GM19468 (cell line): ENCODE results near the gene C2CD2L.
"Not testable (repeated sequence)": the region's sequence is repeated elsewhere in the genome, so short reads cannot be mapped to it uniquely, and the experiment has no call there.

ENCODE experiments used
- ATAC-seq: cut with Tn5 transposase; IDR thresholded peaks from one replicate; pipeline ENCODE4 v1.9.1; 2021; ENCODE audit warnings: mild to moderate bottlenecking, moderate library complexity, moderate number of reproducible peaks; ENCODE audit not compliant: unreplicated experiment; ENCODE audit errors: extremely low read depth

The C2CD2L gene

DNA sequence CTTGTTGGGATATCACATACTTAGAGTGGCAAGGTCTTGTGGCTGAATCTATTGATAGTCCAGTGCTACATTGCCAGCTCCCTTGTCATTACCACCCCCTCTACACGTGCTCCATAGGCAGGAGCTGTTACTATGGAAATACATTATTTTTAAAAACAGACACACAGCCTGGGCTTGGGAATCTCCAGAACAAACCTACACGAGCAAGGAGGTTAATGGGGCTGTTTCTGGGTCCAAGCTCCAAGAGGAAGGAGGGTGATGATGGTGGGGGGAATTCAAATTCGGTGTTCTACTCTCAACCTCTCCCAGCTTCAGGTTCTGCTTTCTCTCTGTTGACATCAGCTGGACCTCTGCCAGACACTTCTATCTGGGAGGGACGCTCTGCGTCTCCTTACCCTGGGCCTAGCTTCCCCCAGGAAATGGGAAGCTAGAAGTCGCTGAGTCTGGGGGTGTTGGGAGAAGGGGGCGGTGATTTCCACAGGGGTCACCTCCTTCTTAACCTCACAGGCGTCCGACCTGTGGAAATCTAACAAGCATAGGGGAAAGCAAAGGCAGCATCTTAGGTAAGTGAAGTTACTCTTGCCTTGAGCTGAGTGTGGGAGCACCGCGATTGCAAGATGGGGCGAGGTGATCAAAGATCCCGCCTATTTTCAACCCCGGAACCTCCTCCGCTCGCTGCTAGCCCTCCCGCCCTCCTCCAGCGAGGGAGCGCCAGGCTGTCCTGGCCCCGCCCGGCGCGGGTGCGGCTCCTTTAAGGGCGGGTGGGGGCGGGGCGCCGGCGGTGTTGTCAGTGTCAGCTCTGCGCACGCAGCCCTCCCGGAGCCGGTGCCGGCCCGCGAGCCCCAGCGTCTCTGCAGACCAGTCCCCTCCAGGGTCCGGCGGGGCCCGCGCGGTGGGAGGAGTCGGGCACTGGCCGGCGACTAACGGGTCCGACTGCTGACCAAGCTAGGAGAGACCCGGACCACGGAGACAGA, at the start of gene C2CD2L:
TSS of gene C2CD2L (plus strand) at position 781 of the 974 bp plus-strand sequence. CDS start 398 bp downstream, outside the sequence.
- ATAC-seq, result peak; percentile 47

DNA sequence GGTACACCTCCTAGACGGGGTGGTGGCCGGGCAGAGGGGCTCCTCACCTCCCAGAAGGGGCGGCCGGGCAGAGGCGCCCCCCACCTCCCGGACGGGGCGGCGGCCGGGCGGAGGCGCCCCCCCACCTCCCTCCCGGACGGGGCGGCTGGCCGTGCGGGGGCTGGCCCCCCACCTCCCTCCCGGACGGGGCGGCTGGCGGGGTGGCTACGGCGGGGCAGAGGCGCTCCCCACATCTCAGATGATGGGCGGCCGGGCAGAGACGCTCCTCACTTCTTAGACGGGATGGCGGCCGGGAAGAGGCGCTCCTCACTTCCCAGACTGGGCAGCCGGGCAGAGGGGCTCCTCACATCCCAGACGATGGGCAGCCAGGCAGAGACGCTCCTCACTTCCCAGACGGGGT, 48.0 kb upstream of the C2CD2L start:
- not testable (repeated sequence) for ATAC-seq

DNA sequence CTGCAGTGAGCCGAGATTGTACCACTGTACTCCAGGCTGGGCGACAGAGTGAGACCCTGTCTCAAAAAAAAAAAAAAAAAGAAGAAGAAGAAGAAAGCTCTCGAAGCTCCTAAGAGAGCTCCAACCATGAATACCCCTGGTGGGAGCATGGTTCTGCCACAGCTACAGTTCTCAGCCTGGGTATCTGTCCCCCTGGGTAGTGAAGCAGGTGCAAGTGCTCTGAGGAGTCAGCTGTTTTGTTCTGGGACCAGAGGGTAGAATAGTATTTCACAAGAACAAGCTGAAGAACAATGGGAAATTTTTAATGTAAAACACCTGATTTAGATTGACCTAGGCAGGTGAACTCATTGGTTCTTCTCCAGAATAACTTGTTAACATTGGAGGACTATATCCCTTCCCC, 45.9 kb upstream of the C2CD2L start:
- no peak for ATAC-seq

DNA sequence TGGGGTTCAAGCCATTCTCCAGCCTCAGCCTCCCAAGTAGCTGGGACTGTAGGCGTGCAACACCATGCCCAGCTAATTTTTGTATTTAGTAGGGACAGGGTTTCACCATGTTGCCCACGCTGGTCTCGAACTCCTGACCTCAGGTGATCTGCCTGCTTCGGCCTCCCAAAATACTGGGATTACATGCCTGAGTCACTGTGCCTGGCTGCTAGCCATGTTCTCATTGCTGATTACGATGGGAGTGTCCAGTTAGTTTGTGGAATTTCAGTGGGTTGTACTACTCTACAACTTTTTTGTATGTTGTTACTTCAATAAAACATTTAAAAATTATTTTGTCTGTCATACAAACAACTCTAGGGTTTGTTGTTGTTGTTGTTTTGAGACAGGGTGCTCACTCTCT, 44.4 kb upstream of the C2CD2L start:
- no peak for ATAC-seq

DNA sequence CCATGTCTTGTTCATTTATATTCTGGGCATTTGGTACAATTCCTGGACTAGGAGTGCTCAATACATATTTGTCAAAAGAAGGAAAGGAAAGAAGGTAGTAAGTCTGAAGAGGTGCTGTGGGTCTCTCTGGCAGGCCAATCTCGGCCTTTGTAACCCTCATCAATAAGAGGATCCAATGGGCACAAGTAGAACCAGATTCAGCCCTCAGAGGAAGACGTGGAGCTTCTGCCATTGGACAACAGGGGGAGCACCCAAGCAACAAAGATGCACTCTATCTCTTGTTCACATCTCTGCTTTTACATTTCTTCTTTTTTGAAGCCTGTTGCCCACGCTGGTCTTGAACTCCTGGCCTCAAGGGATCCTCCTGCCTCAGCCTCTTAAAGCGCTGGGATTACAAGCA, 41.8 kb upstream of the C2CD2L start:
- no peak for ATAC-seq

DNA sequence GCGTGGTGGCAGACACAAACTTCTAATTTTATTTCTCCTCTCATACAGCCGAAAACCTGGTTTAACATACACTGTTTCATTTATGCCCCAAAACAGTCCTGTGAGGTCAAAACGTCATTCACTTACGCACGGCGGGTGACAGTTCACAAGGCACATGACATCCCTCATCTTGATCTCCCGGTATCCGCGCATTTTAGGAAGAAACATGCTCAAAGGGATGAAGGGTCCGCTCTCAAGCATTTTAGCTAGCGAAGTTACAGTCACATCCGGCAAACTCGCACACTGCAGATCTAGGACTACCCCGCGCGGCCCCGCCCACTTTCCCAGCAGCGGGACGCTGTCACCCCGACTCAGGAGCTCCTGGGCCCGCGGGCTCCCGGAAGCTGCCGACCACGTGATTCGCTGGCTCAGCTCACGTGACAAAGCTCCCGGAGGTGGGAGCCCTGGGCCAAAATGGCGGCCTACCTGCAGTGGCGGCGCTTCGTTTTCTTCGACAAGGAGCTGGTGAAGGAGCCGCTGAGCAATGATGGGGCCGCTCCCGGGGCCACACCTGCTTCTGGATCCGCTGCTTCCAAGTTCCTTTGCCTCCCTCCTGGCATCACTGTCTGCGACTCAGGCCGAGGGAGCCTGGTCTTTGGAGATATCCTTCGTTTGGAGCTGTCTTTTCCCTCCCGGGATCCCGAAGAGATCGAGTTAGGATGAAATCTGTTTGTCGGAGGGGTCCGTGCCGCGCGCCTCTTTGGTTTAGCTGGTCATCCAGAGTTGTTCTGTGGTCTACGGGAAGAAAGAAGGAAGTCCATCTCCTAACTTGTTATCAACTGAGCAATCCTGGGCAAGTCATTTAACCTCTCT, 39.5 kb upstream of the C2CD2L start, which contains the start of gene VPS11:
TSS of gene VPS11 (plus strand) at position 448 of the 852 bp plus-strand sequence. CDS start at position 454, 6 bp downstream.
- ATAC-seq, result peak; percentile 92

DNA sequence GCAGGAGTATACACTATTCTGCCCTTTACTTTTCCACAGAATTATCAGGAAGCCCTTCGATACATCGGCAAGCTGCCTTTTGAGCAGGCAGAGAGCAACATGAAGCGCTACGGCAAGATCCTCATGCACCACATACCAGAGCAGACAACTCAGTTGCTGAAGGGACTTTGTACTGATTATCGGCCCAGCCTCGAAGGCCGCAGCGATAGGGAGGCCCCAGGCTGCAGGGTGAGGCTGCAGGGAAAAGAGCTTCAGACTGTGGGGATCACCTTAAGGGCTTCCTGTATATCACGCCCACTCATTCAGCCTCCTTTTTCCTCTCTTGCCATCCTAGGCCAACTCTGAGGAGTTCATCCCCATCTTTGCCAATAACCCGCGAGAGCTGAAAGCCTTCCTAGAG, 29.3 kb upstream of the C2CD2L start:
- ATAC-seq, result no peak

DNA sequence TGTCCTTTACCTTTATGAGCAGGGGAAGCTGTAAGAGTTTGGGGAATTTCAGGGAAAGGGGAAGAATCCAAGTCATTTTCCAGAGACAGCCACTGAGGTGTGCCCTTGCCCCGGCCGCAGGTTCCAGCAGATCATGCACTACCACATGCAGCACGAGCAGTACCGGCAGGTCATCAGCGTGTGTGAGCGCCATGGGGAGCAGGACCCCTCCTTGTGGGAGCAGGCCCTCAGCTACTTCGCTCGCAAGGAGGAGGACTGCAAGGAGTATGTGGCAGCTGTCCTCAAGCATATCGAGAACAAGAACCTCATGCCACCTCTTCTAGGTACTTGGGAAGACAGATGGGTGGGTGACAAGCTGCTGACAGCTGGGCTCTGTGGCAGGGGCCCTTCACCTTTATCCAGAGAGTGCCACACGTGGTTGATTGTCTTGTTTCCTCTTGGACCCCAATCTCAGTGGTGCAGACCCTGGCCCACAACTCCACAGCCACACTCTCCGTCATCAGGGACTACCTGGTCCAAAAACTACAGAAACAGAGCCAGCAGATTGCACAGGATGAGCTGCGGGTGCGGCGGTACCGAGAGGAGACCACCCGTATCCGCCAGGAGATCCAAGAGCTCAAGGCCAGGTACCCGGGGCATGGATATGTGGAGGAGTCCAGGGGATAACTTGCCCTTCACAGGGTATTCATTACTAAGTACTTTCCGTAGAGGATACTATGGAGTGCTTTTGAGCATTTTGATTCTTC, 28.3 kb upstream of the C2CD2L start:
- no peak for ATAC-seq

DNA sequence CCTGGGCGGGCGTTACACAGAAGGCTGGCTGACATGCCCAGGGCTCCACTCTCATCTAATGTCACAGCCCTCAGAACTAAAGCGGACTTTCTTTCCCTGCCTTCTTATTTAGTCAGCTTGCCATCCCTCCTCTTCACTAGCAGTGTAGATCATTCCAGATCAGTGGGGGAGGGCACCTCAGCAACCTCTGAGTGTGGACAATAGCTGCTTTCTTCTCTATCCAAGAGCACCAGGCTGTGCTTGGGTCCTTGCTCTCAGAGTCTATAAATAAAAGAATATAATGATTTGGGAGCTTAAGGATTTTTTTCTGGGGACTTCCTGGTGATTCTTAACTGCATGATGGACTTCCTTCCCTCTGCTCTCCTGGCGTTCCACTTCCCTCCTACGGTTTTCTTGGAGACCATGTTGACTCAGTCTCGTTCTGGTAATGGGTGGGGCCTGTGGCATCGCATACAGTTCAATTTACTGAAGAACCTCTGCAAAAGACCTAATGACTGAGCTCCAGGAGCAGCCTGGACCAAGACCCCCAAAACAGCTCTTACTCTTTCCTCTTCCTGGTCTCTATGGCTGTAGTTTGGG, 25.4 kb upstream of the C2CD2L start:
- no peak for ATAC-seq

DNA sequence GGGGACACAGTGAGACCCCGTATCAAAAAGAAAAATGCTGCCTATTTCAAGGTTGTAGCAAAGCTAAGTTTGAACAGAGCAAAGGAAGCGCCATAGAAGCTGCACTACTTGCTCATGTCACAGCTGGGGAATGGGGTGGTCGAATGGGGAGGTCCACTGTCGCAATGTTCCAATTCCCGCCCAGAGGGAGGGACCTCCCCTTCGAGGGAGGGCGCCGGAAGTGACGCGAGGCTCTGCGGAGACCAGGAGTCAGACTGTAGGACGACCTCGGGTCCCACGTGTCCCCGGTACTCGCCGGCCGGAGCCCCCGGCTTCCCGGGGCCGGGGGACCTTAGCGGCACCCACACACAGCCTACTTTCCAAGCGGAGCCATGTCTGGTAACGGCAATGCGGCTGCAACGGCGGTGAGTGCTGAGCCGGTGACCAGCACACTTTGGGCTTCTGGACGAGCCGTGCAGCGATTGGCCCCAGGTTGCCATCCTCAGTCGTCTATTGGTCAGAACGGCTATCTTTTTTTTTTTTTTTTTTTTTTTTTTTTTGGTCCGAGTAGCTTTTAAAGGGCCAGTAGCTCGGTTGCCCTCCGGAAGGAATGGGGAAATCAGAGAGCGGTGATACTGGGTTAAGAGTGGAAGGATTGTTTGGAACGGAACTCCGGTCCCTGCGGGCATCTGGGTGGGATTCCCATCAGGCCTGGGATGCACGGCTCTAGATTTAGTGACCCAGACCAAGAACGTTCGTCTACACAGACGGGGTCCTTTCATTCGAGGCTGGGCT, 22.3 kb upstream of the C2CD2L start, which contains the start of gene HMBS:
TSS of gene HMBS (plus strand) at position 219 of the 774 bp plus-strand sequence. CDS start at position 372, 153 bp downstream.
- ATAC-seq, result peak; percentile 94

DNA sequence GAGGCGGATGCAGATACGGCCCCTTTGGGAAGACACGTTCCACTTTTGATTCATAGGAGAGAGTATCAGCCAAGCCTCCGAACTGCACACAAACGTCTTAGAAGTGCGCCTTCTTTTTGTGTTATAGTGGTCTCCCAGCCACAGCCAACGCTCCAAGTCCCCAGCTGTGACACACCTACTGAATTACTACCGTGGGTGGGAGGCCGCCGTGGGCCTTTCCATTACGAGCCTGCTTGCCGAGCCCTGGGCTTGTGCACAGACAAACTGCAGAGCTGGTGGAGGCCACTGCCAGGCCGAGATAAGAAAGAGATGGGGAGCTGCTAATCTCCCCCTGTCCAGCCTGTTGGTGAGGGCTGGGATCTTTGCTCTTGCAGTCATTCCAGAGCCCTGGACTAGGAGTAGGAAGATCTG, 21.7 kb upstream of the C2CD2L start:
- ATAC-seq, result no peak

DNA sequence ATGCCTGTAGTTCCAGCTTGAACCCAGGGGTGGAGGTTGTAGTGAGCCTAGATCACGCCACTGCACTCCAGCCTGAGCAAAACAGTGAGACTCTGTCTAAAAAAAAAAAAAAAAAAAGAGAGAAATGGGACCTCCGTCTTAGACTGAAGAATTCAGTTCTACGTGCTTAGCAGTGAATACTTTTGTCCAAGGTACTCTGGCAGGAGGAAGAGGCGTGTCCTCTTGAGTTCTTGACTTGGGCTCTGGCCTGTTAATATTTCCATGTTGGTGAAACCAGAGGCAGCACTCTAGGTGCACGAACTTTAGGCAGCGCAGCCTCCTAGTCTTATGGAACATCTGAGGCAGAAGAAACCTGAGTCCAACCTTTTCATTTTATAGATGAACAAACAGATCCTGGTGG, 20.0 kb upstream of the C2CD2L start:
- ATAC-seq, result no peak

DNA sequence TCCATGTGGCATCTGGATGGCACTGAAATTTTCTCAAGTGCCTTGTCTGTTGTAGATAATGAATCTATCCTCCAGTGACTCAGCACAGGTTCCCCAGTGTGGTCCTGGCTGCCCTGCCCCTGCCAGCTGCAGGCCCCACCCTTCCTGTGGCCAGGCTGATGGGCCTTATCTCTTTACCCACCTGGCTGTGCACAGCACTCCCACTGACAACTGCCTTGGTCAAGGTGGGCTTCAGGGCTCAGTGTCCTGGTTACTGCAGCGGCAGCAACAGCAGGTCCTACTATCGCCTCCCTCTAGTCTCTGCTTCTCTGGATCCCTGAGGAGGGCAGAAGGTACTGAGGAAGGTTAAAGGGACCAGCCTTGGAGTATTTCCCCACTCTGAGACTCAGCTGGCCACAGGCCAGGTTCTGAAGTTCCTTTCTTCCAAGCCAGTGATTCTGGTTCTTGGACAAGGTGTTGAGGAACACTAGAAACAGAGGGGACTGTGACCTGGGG, 19.4 kb upstream of the C2CD2L start:
- no peak for ATAC-seq

DNA sequence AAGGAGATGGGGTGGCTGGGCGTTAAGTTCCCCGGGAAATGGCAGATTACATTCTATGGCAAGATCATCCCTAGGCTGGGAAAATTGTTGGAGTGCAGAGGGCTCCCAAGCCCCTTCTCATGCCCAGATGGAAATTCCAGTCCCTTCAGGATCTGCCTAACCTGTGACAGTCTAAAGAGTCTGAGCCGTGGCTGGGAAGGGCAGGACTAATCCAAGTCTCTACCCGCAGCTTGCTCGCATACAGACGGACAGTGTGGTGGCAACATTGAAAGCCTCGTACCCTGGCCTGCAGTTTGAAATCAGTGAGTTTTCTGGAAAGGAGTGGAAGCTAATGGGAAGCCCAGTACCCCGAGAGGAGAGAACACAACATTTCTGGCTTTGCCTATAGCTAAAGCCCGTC, 18.7 kb upstream of the C2CD2L start:
- ATAC-seq, result no peak

DNA sequence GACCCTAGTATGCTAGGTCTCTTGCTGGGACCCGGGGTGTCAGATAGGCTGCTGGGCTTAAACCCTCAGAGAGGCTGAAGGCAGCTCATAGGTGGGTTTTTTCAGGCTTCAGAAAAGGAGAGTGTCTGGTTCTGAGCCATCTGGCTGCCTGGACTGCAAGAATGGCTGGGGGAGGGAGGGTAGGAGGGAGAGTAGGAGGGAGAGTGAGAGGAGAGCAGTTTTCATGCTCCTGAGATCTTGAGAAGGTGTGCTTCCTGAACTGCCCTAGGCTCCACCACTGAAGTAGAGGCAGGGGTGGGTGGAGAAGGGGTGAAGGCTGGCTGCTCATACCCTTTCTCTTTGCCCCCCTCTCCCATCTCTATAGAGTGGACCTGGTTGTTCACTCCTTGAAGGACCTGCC, 17.8 kb upstream of the C2CD2L start:
- ATAC-seq, result no peak

DNA sequence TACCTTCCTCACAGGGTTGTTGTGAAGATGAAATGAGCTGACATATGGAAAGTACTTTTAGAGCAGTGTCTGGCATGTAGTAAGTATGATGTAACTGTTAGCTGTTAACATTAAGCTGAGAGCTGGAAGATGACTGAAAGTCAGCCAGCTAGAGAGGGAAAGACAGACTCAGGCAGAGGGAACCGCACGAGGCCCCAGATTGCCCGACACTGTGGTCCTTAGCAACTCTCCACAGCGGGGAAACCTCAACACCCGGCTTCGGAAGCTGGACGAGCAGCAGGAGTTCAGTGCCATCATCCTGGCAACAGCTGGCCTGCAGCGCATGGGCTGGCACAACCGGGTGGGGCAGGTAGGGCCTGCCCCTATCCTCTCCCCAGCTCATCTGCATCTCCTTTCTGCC, 16.0 kb upstream of the C2CD2L start:
- no peak for ATAC-seq

DNA sequence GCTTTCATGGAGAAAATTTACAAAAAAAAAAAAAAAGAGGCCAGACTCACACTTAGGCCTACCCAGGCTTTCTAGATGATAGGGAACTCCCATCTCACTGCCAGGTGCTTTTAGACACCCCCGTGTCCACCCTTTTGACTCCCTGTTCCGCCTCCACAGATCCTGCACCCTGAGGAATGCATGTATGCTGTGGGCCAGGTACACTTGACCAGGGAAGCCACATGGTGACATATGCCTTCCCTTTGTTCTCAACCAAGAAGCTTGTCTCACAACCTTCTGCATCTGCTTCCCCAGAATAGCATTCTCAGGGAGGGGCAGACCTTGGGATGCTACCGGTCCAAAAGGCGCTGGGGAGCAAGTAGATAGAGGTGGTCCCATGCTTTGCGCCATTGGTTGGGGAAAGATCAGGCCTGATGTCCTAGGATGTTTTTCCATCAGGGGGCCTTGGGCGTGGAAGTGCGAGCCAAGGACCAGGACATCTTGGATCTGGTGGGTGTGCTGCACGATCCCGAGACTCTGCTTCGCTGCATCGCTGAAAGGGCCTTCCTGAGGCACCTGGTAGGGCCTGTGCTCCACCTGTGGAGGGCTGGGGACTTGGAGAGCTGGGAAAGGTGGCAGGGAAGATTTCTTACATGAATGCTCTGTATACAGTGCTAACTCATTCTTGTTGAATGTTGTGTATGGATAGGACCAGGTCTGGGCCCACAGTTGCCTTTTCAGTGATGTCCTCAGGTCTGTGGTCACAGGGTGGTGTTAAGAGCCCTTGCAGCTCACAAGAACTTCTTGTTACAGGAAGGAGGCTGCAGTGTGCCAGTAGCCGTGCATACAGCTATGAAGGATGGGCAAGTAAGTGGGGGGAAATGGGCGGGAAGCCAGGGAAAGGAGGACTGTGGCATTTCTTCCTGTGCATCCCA, 14.9 kb upstream of the C2CD2L start:
- ATAC-seq, result no peak
